GM12872 (cell line): ENCODE measurements around the gene LDLRAD4.

Experiments
- CTCF ChIP-seq: IDR thresholded peaks from 3 replicates; pipeline ENCODE4 v1.5.1; 2011; ENCODE audit warnings: low read depth, mild to moderate bottlenecking, low read length, moderate library complexity; ENCODE audit not compliant: insufficient read depth

LDLRAD4 gene

GRCh38 chr18:13406736-13407135, 188.2 kb downstream of the LDLRAD4 start:
- no peak for TF ChIP-seq CTCF

- no peak for TF ChIP-seq CTCF
These were observed 188.9 kb downstream of the LDLRAD4 start for GRCh38 chr18:13407484-13407883.

- TF ChIP-seq CTCF: no peak
These were observed 190.5 kb downstream of the LDLRAD4 start for GRCh38 chr18:13409026-13409425.

GRCh38 chr18:13409997-13410396, 191.4 kb downstream of the LDLRAD4 start:
- no peak for TF ChIP-seq CTCF

GRCh38 chr18:13410471-13410870, 191.9 kb downstream of the LDLRAD4 start:
- no peak for TF ChIP-seq CTCF

GRCh38 chr18:13412017-13412416, 193.5 kb downstream of the LDLRAD4 start:
- no peak for TF ChIP-seq CTCF

- TF ChIP-seq CTCF: no peak
These were observed 194.3 kb downstream of the LDLRAD4 start for GRCh38 chr18:13412901-13413300.

- TF ChIP-seq CTCF: no peak
These were observed 195.5 kb downstream of the LDLRAD4 start for GRCh38 chr18:13414102-13414501.
